GM12878 (cell line): Measurements from ENCODE around the gene LASP1. TPM values are rescaled to one million over a fixed set of nuclear protein-coding genes. Genes with fewer than 3 reads are reported as not detected.

Experiments
- ATAC-seq: fragments of 200-7000 bp; cut with Tn5 transposase; 3 replicates; pipeline ENCODE4 v1.9.1; 2020; ENCODE audit warnings: mild to moderate bottlenecking, moderate library complexity
- BruUV-seq: library from RNA; stranded (reverse); fragments of 400-500 nt; replicated peaks from 2 replicates; lab custom pipeline; 2021; lab: Mats Ljungman, UMichigan
- CTCF ChIA-PET: fragments of 300-600 bp; sonication (Branson Sonifier 250); formaldehyde crosslinking; extraction: SDS; loops from one replicate; lab custom pipeline; 2021; ENCODE audit warnings: inconsistent platforms; lab: Yijun Ruan, JAX
- POLR2A ChIA-PET: fragments of 350-600 bp; formaldehyde crosslinking; extraction: SDS; loops from one replicate; lab custom pipeline; 2021; ENCODE audit warnings: inconsistent platforms; lab: Charles Lee
- RAD21 ChIA-PET: fragments of 300-600 bp; sonication (Branson Sonifier 250); formaldehyde crosslinking; loops from one replicate; lab custom pipeline; 2023; ENCODE audit warnings: antibody characterized with exemption; ENCODE audit not compliant: unreplicated experiment; lab: Charles Lee
- SMC1A ChIA-PET: fragments of 300-600 bp; sonication (Branson Sonifier 250); formaldehyde crosslinking; loops from one replicate; lab custom pipeline; 2023; ENCODE audit not compliant: unreplicated experiment, uncharacterized antibody; lab: Charles Lee
- DNase-seq: peaks from one replicate; pipeline ENCODE4 v3.0.0-alpha.2; 2011; ENCODE audit warnings: low read depth, low spot score
- FAIRE-seq: peaks from 3 replicates; lab custom pipeline; 2011; peaks lifted over from hg19 to GRCh38; lab: Jason Lieb, UNC
- H2AFZ ChIP-seq: 2 replicates; pipeline ENCODE4 v1.6.0; 2011; ENCODE audit warnings: low read depth, low read length, control low read depth; ENCODE audit not compliant: control insufficient read depth
- H3K27ac ChIP-seq: 2 replicates; pipeline ENCODE4 v1.5.1; 2011; ENCODE audit warnings: control low read depth; ENCODE audit not compliant: control insufficient read depth, insufficient read depth
- H3K27me3 ChIP-seq, 2 experiments: replicated peaks in 1 of 2; 2 replicates each; pipeline versions ENCODE4 v1.6.0 to v1.6.1; 2011; ENCODE audit warnings: low read length in 1 of 2; ENCODE audit not compliant: control insufficient read depth in 2 of 2, insufficient read depth in 2 of 2
- H3K36me3 ChIP-seq, 2 experiments: 2 replicates each; pipeline ENCODE4 v1.5.1; 2011; ENCODE audit warnings: low read length in 1 of 2; ENCODE audit not compliant: control insufficient read depth in 2 of 2, insufficient read depth in 2 of 2
- H3K4me1 ChIP-seq: 2 replicates; pipeline ENCODE4 v1.6.1; 2011; ENCODE audit warnings: mild to moderate bottlenecking, low read length, moderate library complexity, mixed read lengths; ENCODE audit not compliant: control insufficient read depth, insufficient read depth
- H3K4me2 ChIP-seq: 2 replicates; pipeline ENCODE4 v1.6.0; 2011; ENCODE audit warnings: control low read depth; ENCODE audit not compliant: control insufficient read depth, insufficient read depth
- H3K4me3 ChIP-seq: fragments of 200-600 bp; sonication (generic); 2 replicates; pipeline ENCODE4 v1.5.1; 2016
- H3K79me2 ChIP-seq: 2 replicates; pipeline ENCODE4 v1.6.0; 2011; ENCODE audit warnings: low read length; ENCODE audit not compliant: control insufficient read depth, insufficient read depth
- H3K9ac ChIP-seq: 2 replicates; pipeline ENCODE4 v1.8.0; 2011; ENCODE audit warnings: low read length, control low read depth, mixed read lengths; ENCODE audit not compliant: control insufficient read depth, insufficient read depth
- H3K9me3 ChIP-seq: replicated peaks from 3 replicates; pipeline ENCODE4 v1.5.1; 2011; ENCODE audit warnings: mild to moderate bottlenecking, low read length; ENCODE audit not compliant: control insufficient read depth, insufficient read depth
- H4K20me1 ChIP-seq: 2 replicates; pipeline ENCODE4 v1.6.0; 2011; ENCODE audit not compliant: control insufficient read depth, insufficient read depth
- MEF2A ChIP-seq: IDR thresholded peaks from 2 replicates; pipeline ENCODE4 v1.6.1; 2011; ENCODE audit warnings: low read depth, mild to moderate bottlenecking, low read length, moderate library complexity; ENCODE audit not compliant: insufficient read depth
- NBN ChIP-seq: fragments of 450-650 bp; IDR thresholded peaks from 2 replicates; pipeline ENCODE4 v1.6.1; 2016
- PAX5 ChIP-seq: IDR thresholded peaks from 2 replicates; pipeline ENCODE4 v1.6.1; 2011; ENCODE audit warnings: low read depth, low read length, borderline replicate concordance
- STAT3 ChIP-seq: IDR thresholded peaks from 2 replicates; pipeline ENCODE4 v1.6.1; 2011; ENCODE audit warnings: low read depth, low read length, improper control_type of control experiment
- TARDBP ChIP-seq: IDR thresholded peaks from 2 replicates; pipeline ENCODE4 v1.6.1; 2016; ENCODE audit warnings: borderline replicate concordance
- ZBTB33 ChIP-seq: fragments of 450-650 bp; IDR thresholded peaks from 2 replicates; pipeline ENCODE4 v1.6.1; 2017; ENCODE audit warnings: mild to moderate bottlenecking
- WGBS: methylation state at CpG from one replicate; pipeline ENCODE4 v1.1.6; 2016; ENCODE audit warnings: low lambda C conversion rate; ENCODE audit not compliant: insufficient replicate concordance, insufficient coverage; ENCODE audit errors: missing lambda C conversion rate; 5-methylcytosine and 5-hydroxymethylcytosine counted together
- in situ Hi-C: fragments of 300-500 bp; cut with MboI; formaldehyde crosslinking; loops from 9 replicates; pipeline ENCODE4 v1.14.3; 2018; ENCODE audit warnings: mixed read lengths
- intact Hi-C: fragments of 100-400 bp; cut with micrococcal nuclease; formaldehyde crosslinking; loops from one replicate; pipeline ENCODE4 v1.14.2; 2022; ENCODE audit not compliant: unreplicated experiment
- polyA plus RNA-seq, 11 experiments: library from polyadenylated mRNA; depleted of rRNA in 4 of 11; unstranded in 6 of 11; stranded (reverse) in 5 of 11; fragments of >200 nt; fragmentation: Nextera tagmentation in 4 of 11; fragmentation: Illumina TruSeq in 1 of 11; extraction: Ambion mirVana in 4 of 11; extraction: Trizol in 1 of 11; gene quantifications; 1 replicate in 1 of 11; 2 replicates in 10 of 11; pipeline versions ENCODE4 v1.2.1 to v1.2.3, GENCODE V29; 2011 to 2016; ENCODE audit warnings: inconsistent platforms in 2 of 11, missing spikeins in 2 of 11, low read depth in 1 of 11
- total RNA-seq, 4 experiments: library from RNA; depleted of rRNA in 3 of 4; stranded (reverse); fragments of >200 nt in 3 of 4; fragmentation: Illumina TruSeq in 1 of 4; extraction: Trizol in 1 of 4; gene quantifications; 2 replicates each; pipeline versions ENCODE4 v1.2.1 to v1.2.3, GENCODE V29; 2013 to 2021

The LASP1 gene
- total and polyA plus RNA-seq, 10 of the 15 experiments (the other 5 are each of a cell fraction or from before 2014, with no cell fraction given): 21.0 to 114 (median 59.3) TPM

- Histone ChIP-seq H3K36me3 (peaks cover 8 to 9% of the 10 kb centered on the region in 2 experiments), H3K79me2 (peaks cover 6% of the 10 kb centered on the region), H3K27ac (no peak overlapping the region)
- WGBS: over 99% methylated on average over 6 of the region's 6 CpGs
- in situ Hi-C loops: no loop called here
- TF ChIP-seq MEF2A: no peak
- TF ChIP-seq STAT3: no peak
- no peak for TF ChIP-seq PAX5
- no peak for TF ChIP-seq NBN
- TF ChIP-seq, all 136 proteins: peak for 0
- Histone ChIP-seq H3K9me3 (no peaks in the 10 kb centered on the region), H4K20me1 (no peaks in the 10 kb centered on the region), H3K9ac (no peak overlapping the region), H3K27me3 (no peaks in the 10 kb centered on the region), H3K4me2 (no peak overlapping the region), H3K4me3 (no peak overlapping the region), H3K4me1 (peaks cover 18% of the 10 kb centered on the region), H2AFZ (no peak overlapping the region)
- ATAC-seq: no peak
- SMC1A ChIA-PET: interaction anchor here (1.7 kb wide), 1 partner anchor 32 kb away, joined by 4 read pairs; no protein-coding TSS in a partner anchor
- FAIRE-seq: no peak
- no peak for DNase-seq
- intact Hi-C loops: no loop called here
- POLR2A ChIA-PET: no interaction called here
- BruUV-seq: no TSS peak
- RAD21 ChIA-PET: no interaction called here
- CTCF ChIA-PET: interaction anchor here (1.2 kb wide), 1 partner anchor 32 kb away, joined by 3 read pairs; no protein-coding TSS in a partner anchor
Measured at GRCh38 chr17:38903404-38903803, 33.5 kb downstream of the LASP1 start.

GRCh38 chr17:38904892-38905291 is 35.0 kb downstream of the LASP1 start:
- no TSS peak for BruUV-seq
- Histone ChIP-seq H3K4me1 (peaks cover 5% of the 10 kb centered on the region), H3K4me3 (no peak overlapping the region), H3K9me3 (no peaks in the 10 kb centered on the region), H3K36me3 (peaks cover 8 to 16% of the 10 kb centered on the region in 2 experiments), H3K27ac (no peak overlapping the region), H3K9ac (no peak overlapping the region), H2AFZ (no peak overlapping the region), H4K20me1 (no peaks in the 10 kb centered on the region), H3K27me3 (no peaks in the 10 kb centered on the region), H3K4me2 (no peak overlapping the region)
- ATAC-seq: no peak
- WGBS: 99% methylated on average over 3 of the region's 3 CpGs
- FAIRE-seq: no peak
- ChIA-PET POLR2A (interaction anchor here (0.7 kb wide), 1 partner anchor 205 kb away, joined by 4 read pairs; no protein-coding TSS in a partner anchor), SMC1A (interaction anchor here (1.7 kb wide), 1 partner anchor 33 kb away, joined by 4 read pairs; no protein-coding TSS in a partner anchor), CTCF (interaction anchor here (0.6 kb wide), 1 partner anchor 11 kb away, joined by 3 read pairs; no protein-coding TSS in a partner anchor), RAD21 (no interaction called here)
- intact Hi-C loops: no loop called here
- no peak for TF ChIP-seq TARDBP
- 0 out of 2 replicates have a peak, but pooled peaks have one; percentile 55 for TF ChIP-seq ZBTB33
- TF ChIP-seq, all 136 proteins: peak for 1
- in situ Hi-C loops: no loop called here
- DNase-seq: no peak
- H3K79me2 ChIP-seq: peaks cover 2% of the 10 kb centered on the region
